ENCODE results near the gene SPSB4. TPM values are rescaled to one million over a fixed set of nuclear protein-coding genes. Genes with fewer than 3 reads are reported as not detected.

The SPSB4 gene
- total RNA-seq, 2 donors from 2014 or later: 0.76 to 3.1 TPM

- intact Hi-C loops (cut with DNase I): no loop called here
- DNase-seq (ENCODE audit: low spot score): no peak
Measured at GRCh38 chr3:141176775-141177174, 125.6 kb downstream of the SPSB4 start.

DNA sequence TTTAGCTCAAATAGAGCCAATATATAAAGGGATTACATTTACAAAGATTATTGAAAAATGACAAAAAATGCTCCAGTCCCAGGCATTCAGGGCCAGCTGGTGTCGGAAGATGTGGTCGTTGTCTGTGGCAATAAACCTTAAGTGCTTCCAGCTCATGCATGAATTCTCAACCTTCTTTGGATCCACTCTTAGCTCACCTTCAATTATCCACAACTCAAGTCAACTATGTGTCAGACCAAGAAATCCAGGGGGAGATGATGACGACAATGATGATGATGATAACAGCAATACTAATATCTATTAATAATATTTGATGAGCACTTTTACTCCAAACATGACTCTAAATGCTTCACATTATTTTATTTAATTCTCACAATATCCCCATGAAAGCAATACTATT, 126.9 kb downstream of the SPSB4 start:
- intact Hi-C loops (cut with DNase I): no loop called here
- no peak for DNase-seq (ENCODE audit: low spot score)

GRCh38 chr3:141178551-141178950, 127.4 kb downstream of the SPSB4 start:
- intact Hi-C loops (cut with DNase I): no loop called here
- DNase-seq (ENCODE audit: low spot score): no peak

GRCh38 chr3:141179983-141180382, 128.8 kb downstream of the SPSB4 start:
- intact Hi-C loops (cut with DNase I): no loop called here
- no peak for DNase-seq (ENCODE audit: low spot score)

GRCh38 chr3:141181196-141181595, 130.0 kb downstream of the SPSB4 start:
- intact Hi-C loops (cut with DNase I): no loop called here
- DNase-seq (ENCODE audit: low spot score): no peak

GRCh38 chr3:141181819-141182218, 130.7 kb downstream of the SPSB4 start:
- intact Hi-C loops (cut with DNase I): no loop called here
- DNase-seq (ENCODE audit: low spot score): no peak

DNA sequence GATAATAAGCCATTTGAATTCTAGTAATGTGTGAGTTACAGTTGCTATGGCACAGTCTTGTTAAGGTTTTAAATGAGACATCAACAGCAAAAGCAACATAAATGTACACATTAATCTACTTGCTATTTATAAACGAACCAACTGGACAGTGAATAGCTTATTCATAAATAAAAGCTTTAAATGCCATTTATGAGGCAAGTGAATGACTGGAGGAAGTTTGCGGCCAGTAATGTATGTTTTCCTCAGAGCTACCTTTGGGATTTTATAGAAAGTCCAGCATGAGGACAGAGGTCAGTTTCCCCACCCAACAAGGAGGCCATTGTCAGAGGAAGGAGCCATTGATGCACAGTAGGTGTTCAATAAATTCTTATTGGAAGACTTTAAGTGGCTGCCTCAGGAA, 132.5 kb downstream of the SPSB4 start:
- intact Hi-C loops (cut with DNase I): no loop called here
- no peak for DNase-seq (ENCODE audit: low spot score)

GRCh38 chr3:141184430-141184829, 133.3 kb downstream of the SPSB4 start:
- DNase-seq (ENCODE audit: low spot score): no peak
- intact Hi-C loops (cut with DNase I): no loop called here

DNA sequence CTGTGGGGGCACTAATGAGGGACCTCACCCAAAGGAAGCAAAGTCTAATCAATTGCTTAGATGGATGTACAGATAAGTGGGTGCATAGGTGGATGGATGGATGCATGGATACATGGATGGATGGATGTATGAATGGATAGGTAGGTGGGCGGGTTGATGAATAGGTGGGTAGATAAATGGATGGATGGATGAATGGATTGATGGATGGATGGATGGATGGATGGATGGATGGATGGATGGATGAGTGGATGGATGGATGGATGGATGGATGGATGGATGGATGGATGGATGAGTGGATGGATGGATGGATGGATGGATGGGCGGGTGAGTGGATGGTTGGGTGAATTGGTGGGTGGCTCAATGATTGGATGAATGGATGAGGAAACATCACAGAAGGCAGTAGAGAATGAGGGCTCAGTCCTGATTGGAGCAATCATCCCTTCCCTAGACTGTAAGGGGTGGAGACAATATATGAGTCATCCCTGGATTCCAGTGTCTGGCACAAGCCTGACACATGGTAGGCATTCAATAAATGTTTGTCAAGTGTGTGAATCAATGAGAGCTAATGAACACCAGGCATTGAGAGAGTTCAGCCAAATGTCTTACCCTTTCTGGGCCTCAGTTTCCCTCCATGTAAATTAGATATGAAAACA, 140.1 kb downstream of the SPSB4 start:
- no peak for DNase-seq (ENCODE audit: low spot score)
- intact Hi-C loops (cut with DNase I): loop anchor here (5.0 kb wide), 4 partner anchors 84 to 1069 kb away; no protein-coding TSS in a partner anchor

DNA sequence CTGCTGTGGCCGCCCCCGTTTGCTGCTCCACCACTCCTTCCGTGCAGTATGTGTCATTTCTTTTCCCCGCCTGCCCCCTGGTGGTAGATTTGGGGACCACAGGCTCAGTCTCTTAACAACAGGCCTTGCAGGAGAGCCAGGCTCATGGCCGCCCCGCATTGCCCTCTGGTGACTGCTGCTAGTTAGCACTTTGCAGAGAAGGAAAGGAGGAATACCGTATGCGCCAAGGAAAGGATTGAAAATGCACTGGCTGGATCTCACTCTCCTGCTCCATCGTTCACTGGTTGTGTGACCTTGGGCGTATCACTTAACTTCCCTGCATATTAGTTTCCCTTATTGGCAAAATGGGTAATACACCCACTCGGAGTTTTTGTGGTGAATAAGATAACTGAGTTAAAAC, 141.2 kb downstream of the SPSB4 start:
- peak; percentile 99 for DNase-seq (ENCODE audit: low spot score)
- intact Hi-C loops (cut with DNase I): loop anchor here (5.0 kb wide), 4 partner anchors 85 to 1070 kb away; no protein-coding TSS in a partner anchor

- intact Hi-C loops (cut with DNase I): loop anchor here (5.0 kb wide), 4 partner anchors 86 to 1071 kb away; no protein-coding TSS in a partner anchor
- DNase-seq (ENCODE audit: low spot score): no peak
Measured at GRCh38 chr3:141193066-141193830, 142.1 kb downstream of the SPSB4 start.

Other genes starting within 250 kb of the SPSB4 start
- gene SLC25A36, start 109.5 kb upstream of the SPSB4 start, total RNA-seq: 10 to 100 TPM; 50.8 to 57.2 TPM
- gene PXYLP1, start 180.5 kb downstream of the SPSB4 start, total RNA-seq: 10 to 100 TPM; 11.0 to 13.8 TPM

Data from posterior vena cava (tissue), 2 donors.